Stimulated activated naive CD4-positive, alpha-beta T cell (primary cell): ENCODE data around the gene GLTP.

ENCODE experiments used
- DNase-seq, 6 experiments: peaks; one replicate each; lab custom pipeline; 2025; lab: John Stamatoyannopoulos, UW

GLTP gene

GRCh38 chr12:109821968-109822367 lies 58.4 kb downstream of the GLTP start:
- no peak for DNase-seq

DNA sequence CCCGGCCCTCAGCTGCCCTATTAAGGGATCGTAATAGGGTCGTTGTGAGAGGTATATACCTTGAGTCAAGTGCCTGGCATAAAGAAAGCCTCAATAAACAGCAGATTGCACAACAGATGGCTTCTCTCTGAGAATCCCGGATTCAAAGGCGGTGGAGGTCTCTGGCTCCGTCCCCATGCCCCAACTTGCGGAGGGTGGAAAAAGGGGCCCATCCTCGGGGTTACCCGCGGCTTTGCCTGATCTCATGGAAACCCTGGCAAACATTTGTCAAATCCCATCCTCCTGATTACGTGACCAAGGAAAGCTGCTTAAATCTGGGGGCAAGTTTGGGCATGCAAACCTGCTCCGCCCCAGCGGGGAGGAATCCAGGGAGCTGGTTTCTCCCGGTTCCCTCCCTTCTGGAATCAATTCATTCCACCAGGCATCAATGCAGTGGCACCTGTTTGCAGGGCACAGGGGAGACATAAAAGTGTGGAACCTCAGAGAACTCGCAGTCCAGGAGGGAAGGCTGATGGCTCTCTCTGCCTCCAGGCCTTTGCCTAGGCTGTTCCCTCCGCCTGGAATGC lies 59.4 kb downstream of the GLTP start:
- DNase-seq: no peak

- no peak for DNase-seq
Observed at GRCh38 chr12:109818905-109819500, 61.3 kb downstream of the GLTP start.

DNA sequence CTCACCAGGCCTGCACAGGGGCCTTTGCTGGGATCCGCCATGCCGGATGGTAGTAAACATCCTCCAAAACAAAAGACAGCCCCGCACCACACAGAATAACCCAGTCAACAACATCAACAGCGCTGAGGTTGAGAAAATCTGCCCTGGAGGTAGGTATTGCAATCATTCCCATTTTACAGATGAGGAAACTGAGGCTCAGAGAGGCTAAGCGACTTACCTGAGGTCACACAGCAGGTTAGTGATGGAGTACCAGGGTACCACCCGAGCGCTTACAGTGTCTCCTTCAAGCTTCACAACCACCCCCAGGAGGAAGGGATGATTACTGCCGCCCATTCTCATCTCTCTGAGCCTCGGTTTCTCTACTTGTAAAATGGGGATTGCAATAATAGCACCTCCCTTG lies 62.1 kb downstream of the GLTP start:
- no peak for DNase-seq

- no peak for DNase-seq
Observed at GRCh38 chr12:109817627-109818231, 62.6 kb downstream of the GLTP start.

DNA sequence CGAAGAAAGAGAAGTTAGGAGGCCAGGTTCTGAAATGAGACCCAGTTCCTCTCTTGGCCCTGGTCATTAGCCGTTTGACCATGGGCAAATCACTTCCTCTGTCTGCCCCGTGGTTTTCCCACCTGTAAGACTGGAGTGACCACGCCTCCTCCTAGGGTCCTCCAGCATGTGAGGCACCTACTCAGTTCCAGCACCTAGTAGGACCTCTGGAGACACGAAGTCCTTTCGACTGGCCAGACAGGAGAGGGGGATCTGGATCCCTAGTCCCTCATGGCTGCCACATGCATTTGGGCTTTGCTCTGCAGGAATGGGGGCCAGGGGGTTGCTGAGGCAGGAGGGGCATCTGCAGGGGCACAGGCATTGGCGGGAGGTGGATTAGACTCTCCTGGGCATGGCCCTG lies 63.5 kb downstream of the GLTP start:
- no peak for DNase-seq

DNA sequence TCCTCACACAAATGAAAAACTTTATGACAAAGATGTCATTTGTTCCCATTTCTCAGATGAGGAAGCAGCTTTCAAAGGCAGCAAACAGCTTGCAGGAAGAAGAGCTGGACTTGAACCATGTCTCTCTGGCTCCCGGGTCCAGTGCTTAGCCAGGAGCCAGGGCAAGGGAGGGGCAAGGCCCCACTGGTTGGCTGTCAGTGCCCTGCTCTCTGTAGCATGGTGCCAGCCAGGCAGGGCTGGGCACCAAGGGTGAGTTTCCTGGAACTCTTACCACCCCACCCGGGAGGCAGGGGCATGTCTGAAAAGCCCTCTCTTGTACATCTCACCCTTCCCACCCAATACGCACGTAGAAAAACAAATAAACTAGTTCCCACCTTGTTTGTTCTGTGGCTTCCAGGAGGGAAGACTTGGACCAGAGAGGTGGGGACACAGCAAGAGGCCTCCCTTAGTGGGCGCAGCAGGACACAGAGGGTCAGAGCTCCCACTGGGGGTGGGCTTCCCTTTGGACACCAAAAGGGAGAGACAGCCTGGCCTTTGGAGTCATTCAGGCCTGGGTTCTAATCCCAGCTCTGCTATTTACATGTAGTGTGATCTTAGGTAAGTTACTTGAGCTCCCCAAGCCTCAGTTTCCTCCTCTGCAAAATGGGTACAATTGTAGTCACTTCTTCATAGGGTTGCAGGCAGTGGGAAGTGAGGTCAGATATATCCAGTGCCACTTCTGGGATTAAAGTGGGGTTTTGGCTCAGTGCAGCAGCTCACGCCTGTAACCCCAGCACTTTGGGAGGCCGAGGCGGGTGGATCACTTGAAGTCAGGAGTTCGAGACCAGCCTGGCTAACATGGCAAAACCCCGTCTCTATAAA lies 64.4 kb downstream of the GLTP start:
- no peak for DNase-seq

DNA sequence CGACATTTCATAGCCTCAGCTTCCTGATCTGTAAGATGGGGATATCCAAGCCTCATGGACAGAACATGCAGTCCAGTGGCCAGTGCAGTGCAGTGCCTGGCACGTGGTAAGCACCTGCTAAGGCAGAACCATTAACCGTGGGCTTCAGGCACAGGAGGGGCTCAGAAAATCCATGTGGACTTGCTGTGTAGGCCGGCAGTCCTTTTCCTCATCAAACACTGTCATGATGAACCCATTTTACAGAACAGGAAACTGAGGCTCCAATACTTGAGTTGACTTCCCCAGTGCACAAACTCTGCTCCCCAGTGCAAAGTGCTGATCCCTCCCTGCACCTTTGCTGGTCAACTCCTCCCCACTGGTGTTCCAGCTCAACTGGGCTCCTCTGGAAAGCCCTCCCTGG lies 65.1 kb downstream of the GLTP start:
- no peak for DNase-seq

DNA sequence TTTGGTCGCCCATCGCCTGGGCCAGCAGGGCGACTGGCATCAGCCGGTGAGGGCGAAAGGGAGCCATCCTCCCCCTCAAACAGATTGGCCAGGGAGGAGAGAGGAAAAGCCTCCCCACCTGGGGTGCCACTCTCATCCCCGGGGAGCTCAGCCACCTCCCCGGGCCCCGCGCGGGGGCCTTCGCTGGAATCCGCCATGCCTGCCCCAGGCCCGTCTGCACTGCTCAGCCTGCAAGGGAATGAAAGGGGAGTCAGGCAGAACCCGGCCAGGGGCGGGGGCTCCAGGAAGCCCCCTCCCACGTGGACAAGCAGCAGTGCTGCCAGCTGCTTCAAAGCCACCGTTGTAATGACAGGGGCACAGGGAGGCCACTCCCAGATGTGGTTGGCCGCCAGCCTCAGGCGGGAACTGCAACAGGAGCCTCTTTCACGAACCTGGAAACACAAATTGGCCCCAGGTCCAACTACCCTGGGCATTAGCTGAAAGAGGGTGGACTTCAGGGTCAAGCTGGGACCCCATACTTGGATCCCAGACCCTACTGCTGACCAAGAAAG lies 65.7 kb downstream of the GLTP start:
- no peak for DNase-seq

DNA sequence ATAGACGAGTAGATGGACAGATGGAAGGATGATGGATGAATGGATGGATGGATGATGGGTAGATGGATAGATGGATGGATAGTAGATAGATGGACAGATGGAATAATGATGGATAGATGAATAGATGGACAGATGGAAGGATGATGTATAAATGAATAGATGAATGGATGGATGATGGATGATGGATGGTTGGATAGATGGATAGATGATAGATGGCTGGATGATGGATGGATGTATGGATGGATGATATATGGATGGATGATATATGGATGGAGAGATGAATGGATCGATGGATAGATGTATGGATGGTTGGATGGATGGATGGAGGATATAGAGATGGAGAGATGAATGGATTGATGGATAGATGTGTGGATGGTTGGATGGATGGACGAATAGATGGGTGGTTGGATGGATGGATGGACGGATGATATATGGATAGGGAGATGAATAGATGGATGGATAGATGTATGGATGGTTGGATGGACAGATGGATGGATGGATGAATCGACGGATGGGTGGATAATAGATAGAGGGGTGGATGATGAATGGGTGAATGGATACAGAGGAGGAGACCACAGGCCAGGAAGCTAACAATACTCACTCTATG lies 66.4 kb downstream of the GLTP start:
- no peak for DNase-seq

DNA sequence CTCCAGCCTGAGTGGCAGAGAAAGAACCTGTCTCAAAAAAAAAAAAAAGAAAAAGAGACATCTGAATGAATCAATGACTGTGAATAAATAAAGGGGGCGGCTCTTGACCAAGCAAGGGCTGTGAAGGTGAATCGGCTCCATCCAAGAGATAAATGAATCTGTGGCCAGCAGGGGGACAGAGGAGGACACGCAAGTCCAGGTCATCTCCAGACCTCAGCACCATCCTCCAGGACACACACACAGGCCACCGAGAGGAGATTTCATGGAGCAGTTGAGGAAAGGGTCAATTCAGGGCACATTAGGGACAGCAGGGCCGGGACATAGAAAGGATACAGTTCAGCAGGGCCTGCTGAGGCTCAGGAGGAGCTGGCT lies 68.7 kb downstream of the GLTP start:
- no peak for DNase-seq

GRCh38 chr12:109810954-109811623 lies 69.3 kb downstream of the GLTP start:
- no peak for DNase-seq

DNA sequence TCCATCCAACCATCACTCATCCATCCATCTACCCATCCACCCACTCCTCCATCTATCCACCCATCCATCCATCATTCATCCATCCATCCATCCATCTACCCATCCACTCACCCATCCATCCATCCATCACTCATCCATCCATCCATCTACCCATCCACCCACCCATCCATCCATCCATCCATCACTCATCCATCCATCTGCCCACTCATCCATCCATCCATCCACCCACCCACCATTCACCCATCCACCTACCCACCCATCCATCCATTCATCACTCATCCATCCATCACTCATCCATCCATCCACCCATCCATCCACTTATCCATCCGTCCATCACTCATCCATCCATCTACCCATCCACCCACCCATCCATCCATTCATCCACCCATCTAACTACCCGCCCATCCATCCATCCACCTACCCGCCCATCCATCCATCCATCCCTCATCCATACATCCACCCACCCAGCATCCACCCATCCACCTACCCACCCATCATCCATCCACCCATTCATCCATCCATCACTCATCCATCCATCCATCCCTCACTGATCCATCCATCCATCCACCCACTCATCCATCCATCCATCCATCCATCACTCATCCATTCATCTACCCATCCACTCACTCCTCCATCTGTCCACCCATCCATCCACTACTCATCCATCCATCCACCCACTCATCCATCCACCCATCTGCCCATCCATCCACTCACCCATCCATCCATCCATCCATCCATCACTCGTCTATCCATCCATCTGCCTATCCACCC lies 71.3 kb downstream of the GLTP start:
- no peak for DNase-seq

GRCh38 chr12:109807954-109808643 lies 72.2 kb downstream of the GLTP start:
- DNase-seq: no peak

GRCh38 chr12:109804820-109805761 lies 75.2 kb downstream of the GLTP start:
- DNase-seq: peak; percentile 10 to 64 (median 58)

DNA sequence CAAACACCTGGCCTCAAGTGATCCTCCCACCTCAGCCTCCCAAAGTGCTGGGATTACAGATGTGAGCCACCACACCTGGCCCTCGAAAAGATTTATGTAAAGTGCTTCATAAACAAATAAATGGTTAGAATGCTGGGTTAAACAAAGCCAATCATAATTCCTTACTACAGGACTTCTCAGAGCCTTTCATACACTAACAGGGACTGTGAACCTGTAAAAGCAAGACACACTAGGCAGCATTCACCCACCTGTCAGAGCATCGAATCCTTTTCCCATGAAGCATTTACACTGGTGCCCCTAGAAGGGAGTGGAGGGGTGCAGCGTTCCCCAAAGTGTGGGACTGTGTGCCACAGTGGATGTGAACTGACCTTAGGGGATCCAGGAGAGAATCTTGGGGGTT lies 76.7 kb downstream of the GLTP start:
- no peak for DNase-seq

DNA sequence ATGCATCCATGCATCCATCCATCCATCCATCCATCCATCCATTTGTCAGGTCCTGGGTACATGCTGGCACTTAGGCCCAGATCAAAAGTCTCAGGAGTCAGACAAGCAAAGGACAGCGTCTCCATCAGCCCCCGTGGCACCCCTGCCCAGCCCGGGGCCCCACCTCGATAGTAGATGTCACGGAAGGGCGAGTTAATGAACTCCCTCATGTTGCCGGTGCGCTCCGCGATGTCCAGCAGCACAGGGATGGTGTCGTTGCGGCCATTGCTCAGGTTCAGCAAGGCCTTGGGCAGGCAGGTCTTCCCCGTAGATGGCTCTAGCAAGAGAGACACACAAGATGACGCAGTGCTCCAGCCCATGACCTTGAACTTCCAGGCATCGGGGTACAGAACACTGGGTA lies 77.5 kb downstream of the GLTP start:
- DNase-seq: no peak
